H1 (cell line): Measurements from ENCODE around the gene STAMBP. TPM values are rescaled to one million over a fixed set of nuclear protein-coding genes. Genes with fewer than 3 reads are reported as not detected.

ENCODE experiments used
- CTCF ChIA-PET: fragments of 300-600 bp; sonication (Branson Sonifier 250); formaldehyde crosslinking; loops from one replicate; lab custom pipeline; 2021; ENCODE audit not compliant: partially characterized antibody; lab: Charles Lee
- POLR2A ChIA-PET: fragments of 300-600 bp; sonication (Branson Sonifier 250); formaldehyde crosslinking; loops from one replicate; lab custom pipeline; 2021; ENCODE audit warnings: inconsistent platforms; ENCODE audit not compliant: partially characterized antibody; lab: Charles Lee
- DNase-seq, 2 experiments: peaks; one replicate each; pipeline versions ENCODE4 v3.0.0 to v3.0.0-alpha.2; 2010 to 2022; ENCODE audit warnings: low spot score in 2 of 2, low read depth in 1 of 2, mixed read lengths in 1 of 2
- FAIRE-seq: peaks from 2 replicates; lab custom pipeline; 2011; peaks lifted over from hg19 to GRCh38; lab: Jason Lieb, UNC
- H2AFZ ChIP-seq: 2 replicates; pipeline ENCODE4 v1.8.1; 2012; ENCODE audit warnings: low read length, inconsistent platforms
- H2AK5ac ChIP-seq: 2 replicates; pipeline ENCODE4 v1.6.1; 2013; ENCODE audit warnings: low read depth, low read length
- H2BK120ac ChIP-seq: replicated peaks from 2 replicates; pipeline ENCODE3; 2013; ENCODE audit warnings: low read depth, low read length, inconsistent platforms
- H2BK12ac ChIP-seq: 2 replicates; pipeline ENCODE4 v1.6.1; 2013; ENCODE audit warnings: low read depth, low read length
- H2BK15ac ChIP-seq: 2 replicates; pipeline ENCODE4 v1.6.1; 2013; ENCODE audit warnings: low read length
- H2BK20ac ChIP-seq: 2 replicates; pipeline ENCODE4 v1.6.1; 2013; ENCODE audit warnings: low read length
- H2BK5ac ChIP-seq: 2 replicates; pipeline ENCODE4 v1.6.1; 2013; ENCODE audit warnings: low read depth, low read length
- H3K14ac ChIP-seq: 2 replicates; pipeline ENCODE4 v1.6.1; 2013; ENCODE audit warnings: inconsistent platforms; ENCODE audit not compliant: insufficient read length
- H3K18ac ChIP-seq: 2 replicates; pipeline ENCODE4 v1.6.1; 2013; ENCODE audit warnings: low read length; ENCODE audit errors: extremely low read depth
- H3K23ac ChIP-seq: 2 replicates; pipeline ENCODE4 v1.6.1; 2013; ENCODE audit warnings: inconsistent platforms; ENCODE audit not compliant: insufficient read length
- H3K23me2 ChIP-seq: 2 replicates; pipeline ENCODE4 v1.6.1; 2013; ENCODE audit warnings: low read depth, low read length
- H3K27ac ChIP-seq: 2 replicates; pipeline ENCODE4 v1.6.1; 2011; ENCODE audit warnings: low read depth, low read length, inconsistent platforms
- H3K27me3 ChIP-seq, 4 experiments: replicated peaks in 1 of 4; 1 replicate in 1 of 4; 2 replicates in 3 of 4; pipeline versions ENCODE4 v1.6.1 to v1.8.1; 2011 to 2013; ENCODE audit warnings: low read length in 3 of 4, mild to moderate bottlenecking in 3 of 4, inconsistent platforms in 2 of 4, mixed read lengths in 2 of 4, moderate library complexity in 1 of 4; ENCODE audit not compliant: control insufficient read depth in 3 of 4, insufficient read depth in 3 of 4; ENCODE audit errors: extremely low read depth in 1 of 4
- H3K36me3 ChIP-seq, 4 experiments: 2 replicates each; pipeline versions ENCODE4 v1.6.1 to v1.8.1; 2011 to 2013; ENCODE audit warnings: mild to moderate bottlenecking in 4 of 4, low read length in 3 of 4, moderate library complexity in 2 of 4, control low read depth in 1 of 4, inconsistent platforms in 1 of 4; ENCODE audit not compliant: insufficient read depth in 4 of 4, control insufficient read depth in 2 of 4
- H3K4ac ChIP-seq: replicated peaks from 2 replicates; pipeline ENCODE3; 2013; ENCODE audit warnings: low read length, low read depth, mixed read lengths, inconsistent platforms; ENCODE audit not compliant: insufficient read length
- H3K4me1 ChIP-seq, 4 experiments: replicated peaks in 1 of 4; 1 replicate in 1 of 4; 2 replicates in 3 of 4; pipeline versions ENCODE4 v1.6.1 to v1.8.1; 2011 to 2013; ENCODE audit warnings: low read length in 3 of 4, inconsistent platforms in 2 of 4, mixed read lengths in 1 of 4; ENCODE audit not compliant: insufficient read depth in 4 of 4, control insufficient read depth in 3 of 4
- H3K4me2 ChIP-seq, 2 experiments: 2 replicates each; pipeline versions ENCODE4 v1.6.1 to v1.8.1; 2011 to 2013; ENCODE audit warnings: low read depth in 2 of 2, low read length in 2 of 2, control low read depth in 1 of 2, inconsistent platforms in 1 of 2, mild to moderate bottlenecking in 1 of 2; ENCODE audit not compliant: insufficient read depth in 1 of 2
- H3K4me3 ChIP-seq, 4 experiments: fragments of 200-600, 300-600 bp in 1 of 4; sonication (generic), shearing (Covaris generic), sonication (Bioruptor Twin) in 1 of 4; 2 replicates each; pipeline versions ENCODE4 v1.5.1 to v1.8.1; 2011 to 2016; ENCODE audit warnings: low read length in 4 of 4, low read depth in 3 of 4, control low read depth in 2 of 4, inconsistent platforms in 2 of 4, mild to moderate bottlenecking in 2 of 4, mixed read lengths in 1 of 4, moderate library complexity in 1 of 4; ENCODE audit not compliant: insufficient read depth in 2 of 4; ENCODE audit errors: extremely low read depth in 1 of 4
- H3K56ac ChIP-seq: replicated peaks from 2 replicates; pipeline ENCODE3; 2013; ENCODE audit warnings: low read depth, mild to moderate bottlenecking, mixed read lengths, low read length, inconsistent platforms; ENCODE audit not compliant: insufficient read length
- H3K79me1 ChIP-seq: 2 replicates; pipeline ENCODE4 v1.6.1; 2013; ENCODE audit warnings: low read depth, low read length, control low read depth
- H3K79me2 ChIP-seq, 2 experiments: 2 replicates each; pipeline versions ENCODE4 v1.6.1 to v1.8.1; 2012 to 2013; ENCODE audit warnings: low read length in 2 of 2, mild to moderate bottlenecking in 2 of 2, inconsistent platforms in 1 of 2; ENCODE audit not compliant: insufficient read depth in 2 of 2, control insufficient read depth in 1 of 2
- H3K9ac ChIP-seq, 4 experiments: replicated peaks in 1 of 4; 1 replicate in 1 of 4; 2 replicates in 3 of 4; pipeline versions ENCODE4 v1.6.1 to v1.8.1; 2011 to 2013; ENCODE audit warnings: low read depth in 3 of 4, low read length in 3 of 4, control low read depth in 2 of 4, mild to moderate bottlenecking in 2 of 4, moderate library complexity in 2 of 4, inconsistent platforms in 1 of 4; ENCODE audit errors: extremely low read depth in 1 of 4
- H3K9me3 ChIP-seq, 2 experiments: 2 replicates each; pipeline versions ENCODE4 v1.6.1 to v1.8.1; 2012 to 2013; ENCODE audit warnings: mild to moderate bottlenecking in 2 of 2, moderate library complexity in 2 of 2, control low read depth in 1 of 2, inconsistent platforms in 1 of 2, low read depth in 1 of 2, low read length in 1 of 2, mixed read lengths in 1 of 2; ENCODE audit not compliant: insufficient read depth in 2 of 2
- H4K20me1 ChIP-seq, 2 experiments: replicated peaks in 1 of 2; 2 replicates each; pipeline versions ENCODE3 to v1.8.1; 2011 to 2013; ENCODE audit warnings: inconsistent platforms in 2 of 2, low read length in 2 of 2, mild to moderate bottlenecking in 1 of 2; ENCODE audit not compliant: insufficient read depth in 2 of 2, control insufficient read depth in 1 of 2
- H4K5ac ChIP-seq: 2 replicates; pipeline ENCODE4 v1.6.1; 2013; ENCODE audit warnings: low read length, low read depth, mixed read lengths, inconsistent platforms; ENCODE audit not compliant: insufficient read length
- H4K8ac ChIP-seq: 2 replicates; pipeline ENCODE4 v1.8.0; 2013; ENCODE audit warnings: mild to moderate bottlenecking, moderate library complexity, low read length, inconsistent platforms; ENCODE audit not compliant: insufficient read depth; ENCODE audit errors: extremely low read depth
- H4K91ac ChIP-seq: replicated peaks from 2 replicates; pipeline ENCODE3; 2013; ENCODE audit warnings: low read length, mixed read lengths, inconsistent platforms; ENCODE audit not compliant: insufficient read length
- ATF3 ChIP-seq: IDR thresholded peaks from 2 replicates; pipeline ENCODE4 v1.6.1; 2011; ENCODE audit warnings: low read depth, mild to moderate bottlenecking, low read length; ENCODE audit not compliant: insufficient read depth
- BACH1 ChIP-seq: IDR thresholded peaks from 2 replicates; pipeline ENCODE4 v1.6.1; 2012; ENCODE audit warnings: low read length, improper control_type of control experiment
- CBX8 ChIP-seq: fragments of 300-800, 300-1000 bp; sonication (generic); IDR thresholded peaks from 2 replicates; pipeline ENCODE4 v1.7.1; 2016; ENCODE audit warnings: low read depth, low read length, borderline replicate concordance
- CHD2 ChIP-seq: IDR thresholded peaks from 2 replicates; pipeline ENCODE4 v1.6.1; 2012; ENCODE audit warnings: low read length, improper control_type of control experiment
- E2F6 ChIP-seq: IDR thresholded peaks from 2 replicates; pipeline ENCODE4 v1.6.1; 2012; ENCODE audit warnings: inconsistent platforms
- GABPA ChIP-seq: IDR thresholded peaks from 2 replicates; pipeline ENCODE4 v1.6.1; 2011; ENCODE audit warnings: mild to moderate bottlenecking, low read length, moderate library complexity, borderline replicate concordance; ENCODE audit not compliant: insufficient read depth
- KDM5A ChIP-seq: fragments of 200-600 bp; IDR thresholded peaks from 2 replicates; pipeline ENCODE4 v1.7.1; 2012; ENCODE audit warnings: mild to moderate bottlenecking, low read length, inconsistent platforms, mixed read lengths
- NANOG ChIP-seq: IDR thresholded peaks from 2 replicates; pipeline ENCODE4 v1.6.1; 2011; ENCODE audit warnings: low read length, low read depth, mild to moderate bottlenecking, inconsistent platforms; ENCODE audit not compliant: insufficient read depth, poor library complexity, severe bottlenecking
- RBBP5 ChIP-seq: IDR thresholded peaks from 2 replicates; pipeline ENCODE4 v1.7.1; 2012; ENCODE audit warnings: low read depth, mild to moderate bottlenecking, inconsistent platforms, low read length, moderate library complexity, borderline replicate concordance
- SAP30 ChIP-seq: fragments of 300-600 bp; sonication (generic); IDR thresholded peaks from 2 replicates; pipeline ENCODE4 v1.7.1; 2012; ENCODE audit warnings: low read length, moderate library complexity, mild to moderate bottlenecking, inconsistent platforms; ENCODE audit not compliant: insufficient read depth, insufficient replicate concordance
- SRF ChIP-seq: IDR thresholded peaks from 2 replicates; pipeline ENCODE4 v1.6.1; 2011; ENCODE audit warnings: mild to moderate bottlenecking, low read depth, low read length, moderate library complexity
- TEAD4 ChIP-seq: IDR thresholded peaks from 2 replicates; pipeline ENCODE4 v1.6.1; 2012; ENCODE audit warnings: low read depth, low read length, inconsistent platforms, mixed read lengths
- WGBS, 2 experiments: shearing (Covaris generic) in 1 of 2; methylation state at CpG; one replicate each; pipeline versions ENCODE4 v1.1.6 to v1.1.7; 2013 to 2015; ENCODE audit warnings: low lambda C conversion rate in 2 of 2, mixed read lengths in 2 of 2, inconsistent platforms in 1 of 2, low coverage in 1 of 2, missing lambda C conversion rate in 1 of 2; ENCODE audit not compliant: insufficient replicate concordance in 2 of 2, insufficient coverage in 1 of 2, insufficient read length in 1 of 2; ENCODE audit errors: extremely low coverage in 1 of 2, missing lambda C conversion rate in 1 of 2; 5-methylcytosine and 5-hydroxymethylcytosine counted together
- polyA plus RNA-seq, 7 experiments: library from polyadenylated mRNA; depleted of rRNA in 3 of 7; stranded (reverse) in 5 of 7; unstranded in 2 of 7; fragments of >200 nt in 5 of 7; fragments of 200-250 nt in 2 of 7; gene quantifications; 1 replicate in 5 of 7; 2 replicates in 1 of 7; 4 replicates in 1 of 7; pipeline versions ENCODE4 v1.2.1 to v1.2.3, GENCODE V29; 2011 to 2013; ENCODE audit warnings: missing spikeins in 2 of 7, mixed read lengths in 2 of 7
- total RNA-seq: library from RNA; stranded (reverse); fragmentation: NEBNext Ultra II Directional; extraction: Animal tissue kit (Norgen Biotek cat#: 25700); gene quantifications from 2 replicates; pipeline ENCODE4 v1.2.1, GENCODE V29; 2021

STAMBP gene
- total and polyA plus RNA-seq, 2 of the 8 experiments (the other 6 are each of a cell fraction or from before 2014, with no cell fraction given) = 35.8 to 49.7 TPM

GRCh38 chr2:73877071-73877802 lies 48.5 kb downstream of the STAMBP start:
- H2BK15ac ChIP-seq = no peak overlapping the region
- no peak overlapping the region for H3K23ac ChIP-seq
- H4K91ac ChIP-seq = no peak overlapping the region
- no peak overlapping the region for H2AK5ac ChIP-seq
- H2BK12ac ChIP-seq = no peak overlapping the region
- no peaks in the 10 kb centered on the region for H4K20me1 ChIP-seq
- no peaks in the 10 kb centered on the region for H3K27me3 ChIP-seq
- H2BK20ac ChIP-seq = no peak overlapping the region
- H3K56ac ChIP-seq = no peak overlapping the region
- no peak overlapping the region for H3K14ac ChIP-seq
- H3K79me2 ChIP-seq = no peaks in the 10 kb centered on the region
- H3K4me2 ChIP-seq = no peak overlapping the region
- no peaks in the 10 kb centered on the region for H3K4me1 ChIP-seq
- H2BK120ac ChIP-seq = no peak overlapping the region
- no peak overlapping the region for H4K8ac ChIP-seq
- 95% methylated on average over 9 of the region's 9 CpGs; no CpG with 5 or more reads in 1 of the 2 experiments for WGBS, 2 experiments
- H3K9ac ChIP-seq = no peak overlapping the region
- POLR2A ChIA-PET = no interaction called here
- CTCF ChIA-PET = no interaction called here
- no peak for FAIRE-seq
- no peak overlapping the region for H3K27ac ChIP-seq
- no peak overlapping the region for H3K4ac ChIP-seq
- H3K36me3 ChIP-seq = no peaks in the 10 kb centered on the region
- no peak overlapping the region for H2BK5ac ChIP-seq
- DNase-seq = no peak
- no peak overlapping the region for H3K4me3 ChIP-seq
- no peaks in the 10 kb centered on the region for H3K9me3 ChIP-seq
- H2AFZ ChIP-seq = no peak overlapping the region
- H3K18ac ChIP-seq = no peak overlapping the region
- H3K79me1 ChIP-seq = no peaks in the 10 kb centered on the region
- H3K23me2 ChIP-seq = no peaks in the 10 kb centered on the region
- H4K5ac ChIP-seq = no peak overlapping the region
- TF ChIP-seq NANOG (no peak), ATF3 (no peak), SAP30 (no peak), TEAD4 (no peak), CBX8 (no peak), E2F6 (no peak), BACH1 (no peak), RBBP5 (no peak), KDM5A (no peak), CHD2 (no peak), SRF (no peak), GABPA (no peak)
